Neural cell (in vitro differentiated cells): ENCODE data around the gene ME2. TPM values are rescaled to one million over a fixed set of nuclear protein-coding genes. Genes with fewer than 3 reads are reported as not detected.

Experiments
- H2AFZ ChIP-seq: fragments of 200-600, 300-800 bp; sonication (generic), shearing (Covaris generic); 2 replicates; pipeline ENCODE4 v1.6.0; 2014; ENCODE audit warnings: low read depth, mild to moderate bottlenecking, antibody characterized with exemption, low read length, moderate library complexity
- H3F3A ChIP-seq: fragments of 200-600 bp; shearing (Covaris generic); 2 replicates; pipeline ENCODE4 v1.6.1; 2016; ENCODE audit warnings: mild to moderate bottlenecking, moderate library complexity, mixed read lengths, antibody characterized with exemption, low read length; ENCODE audit not compliant: insufficient read depth, poor library complexity, severe bottlenecking
- H3K27ac ChIP-seq: fragments of 200-600, 300-800 bp; sonication (generic), shearing (Covaris generic); 2 replicates; pipeline ENCODE4 v1.5.1; 2014; ENCODE audit warnings: mild to moderate bottlenecking, low read length, moderate library complexity
- H3K27me3 ChIP-seq: fragments of 300-800, 200-600 bp; sonication (generic), shearing (Covaris generic); 2 replicates; pipeline ENCODE4 v1.6.0; 2014; ENCODE audit warnings: mild to moderate bottlenecking, low read depth, low read length, moderate library complexity; ENCODE audit not compliant: insufficient read depth
- H3K36me3 ChIP-seq: fragments of 300-800, 200-600 bp; sonication (generic), shearing (Covaris generic); 2 replicates; pipeline ENCODE4 v1.5.1; 2014; ENCODE audit warnings: mild to moderate bottlenecking, antibody characterized with exemption, low read length, moderate library complexity; ENCODE audit not compliant: insufficient read depth
- H3K4me2 ChIP-seq: fragments of 300-800, 200-600 bp; sonication (generic), shearing (Covaris generic); 2 replicates; pipeline ENCODE4 v1.6.0; 2014; ENCODE audit warnings: mild to moderate bottlenecking, low read length
- H3K4me3 ChIP-seq: fragments of 300-800, 200-600 bp; sonication (generic), shearing (Covaris generic); 2 replicates; pipeline ENCODE4 v1.5.1; 2014; ENCODE audit warnings: mild to moderate bottlenecking, low read length, moderate library complexity
- H3K79me2 ChIP-seq: fragments of 200-600 bp; shearing (Covaris generic); replicated peaks from 2 replicates; pipeline ENCODE4 v1.6.0; 2014; ENCODE audit warnings: mild to moderate bottlenecking, low read length, moderate library complexity; ENCODE audit not compliant: insufficient read depth
- H3K9ac ChIP-seq: fragments of 300-800, 200-600 bp; sonication (generic), shearing (Covaris generic); 2 replicates; pipeline ENCODE4 v1.6.1; 2016; ENCODE audit warnings: mild to moderate bottlenecking, low read length, mixed read lengths
- H3K9me2 ChIP-seq: fragments of 200-600 bp; shearing (Covaris generic); 2 replicates; pipeline ENCODE4 v1.6.1; 2016; ENCODE audit warnings: mild to moderate bottlenecking, low read length, mixed read lengths; ENCODE audit not compliant: insufficient read depth
- H3K9me3 ChIP-seq: fragments of 200-600, 300-800 bp; sonication (generic), shearing (Covaris generic); 2 replicates; pipeline ENCODE4 v1.6.1; 2016; ENCODE audit warnings: mild to moderate bottlenecking, mixed run types, low read length, moderate library complexity, mixed read lengths
- H4K20me1 ChIP-seq: fragments of 200-600 bp; shearing (Covaris generic); 2 replicates; pipeline ENCODE4 v1.6.1; 2016; ENCODE audit warnings: mild to moderate bottlenecking, mixed run types; ENCODE audit not compliant: insufficient read depth
- CTCF ChIP-seq: fragments of 450-650 bp; IDR thresholded peaks from 2 replicates; pipeline ENCODE4 v1.5.1; 2014; ENCODE audit warnings: antibody characterized with exemption, mild to moderate bottlenecking, moderate library complexity; ENCODE audit not compliant: poor library complexity, severe bottlenecking
- EP300 ChIP-seq: fragments of 450-650 bp; conservative IDR thresholded peaks from 2 replicates; pipeline ENCODE4 v1.6.1; 2014; ENCODE audit warnings: antibody characterized with exemption, mild to moderate bottlenecking, moderate library complexity; ENCODE audit not compliant: poor library complexity, severe bottlenecking
- EZH2 ChIP-seq: fragments of 200-600, 300-800 bp; shearing (Covaris generic), sonication (generic); IDR thresholded peaks from 2 replicates; pipeline ENCODE4 v1.6.1; 2014; ENCODE audit warnings: antibody characterized with exemption, low read length, borderline replicate concordance, mild to moderate bottlenecking; ENCODE audit not compliant: insufficient read depth, poor library complexity, severe bottlenecking
- MXI1 ChIP-seq: fragments of 450-650 bp; conservative IDR thresholded peaks from 2 replicates; pipeline ENCODE4 v1.6.1; 2014; ENCODE audit warnings: antibody characterized with exemption, mild to moderate bottlenecking; ENCODE audit not compliant: poor library complexity, severe bottlenecking
- POLR2AphosphoS5 ChIP-seq: IDR thresholded peaks from 2 replicates; pipeline ENCODE4 v1.6.1; 2012
- RAD21 ChIP-seq: fragments of 450-650 bp; conservative IDR thresholded peaks from 2 replicates; pipeline ENCODE4 v1.6.1; 2014; ENCODE audit warnings: antibody characterized with exemption, mild to moderate bottlenecking, moderate library complexity
- REST ChIP-seq: IDR thresholded peaks from 2 replicates; pipeline ENCODE4 v1.6.1; 2012; ENCODE audit warnings: borderline replicate concordance
- SMC3 ChIP-seq: fragments of 450-650 bp; conservative IDR thresholded peaks from 2 replicates; pipeline ENCODE4 v1.6.1; 2014; ENCODE audit warnings: antibody characterized with exemption, mild to moderate bottlenecking, moderate library complexity; ENCODE audit not compliant: poor library complexity
- TAF1 ChIP-seq: IDR thresholded peaks from 2 replicates; pipeline ENCODE4 v1.6.1; 2012; ENCODE audit warnings: low read depth
- polyA plus RNA-seq: library from polyadenylated mRNA; depleted of rRNA; stranded (reverse); fragments of >200 nt; gene quantifications from 2 replicates; pipeline ENCODE4 v1.2.3, GENCODE V29; 2014

The ME2 gene
- polyA plus RNA-seq, 1 donor from 2014 or later: 76.2 TPM

GRCh38 chr18:50918153-50918552 lies 39.2 kb downstream of the ME2 start:
- no peak overlapping the region for H3K4me3 ChIP-seq
- H3K27me3 ChIP-seq: no peaks in the 10 kb centered on the region
- no peak overlapping the region for H3K27ac ChIP-seq
- H3K79me2 ChIP-seq: peaks cover 4% of the 10 kb centered on the region
- H2AFZ ChIP-seq: no peak overlapping the region
- H3K9ac ChIP-seq: no peak overlapping the region
- H3K9me2 ChIP-seq: no peaks in the 10 kb centered on the region
- no peak overlapping the region for H3K4me2 ChIP-seq
- no peaks in the 10 kb centered on the region for H3K9me3 ChIP-seq
- no peaks in the 10 kb centered on the region for H4K20me1 ChIP-seq
- TF ChIP-seq CTCF: no peak
- no peak for TF ChIP-seq POLR2AphosphoS5
- no peak for TF ChIP-seq EP300
- no peak for TF ChIP-seq TAF1
- no peak for TF ChIP-seq MXI1
- no peak for TF ChIP-seq SMC3
- TF ChIP-seq REST: no peak
- no peak for TF ChIP-seq EZH2
- no peak for TF ChIP-seq RAD21
- H3K36me3 ChIP-seq: peaks cover 11% of the 10 kb centered on the region
- no peaks in the 10 kb centered on the region for H3F3A ChIP-seq

- H3K36me3 ChIP-seq: peaks cover 17% of the 10 kb centered on the region
- H2AFZ ChIP-seq: no peak overlapping the region
- no peak overlapping the region for H3K27ac ChIP-seq
- no peak overlapping the region for H3K4me2 ChIP-seq
- H3K4me3 ChIP-seq: no peak overlapping the region
- no peaks in the 10 kb centered on the region for H3K9me2 ChIP-seq
- H3K9me3 ChIP-seq: peaks cover 6% of the 10 kb centered on the region
- no peaks in the 10 kb centered on the region for H3F3A ChIP-seq
- H4K20me1 ChIP-seq: no peaks in the 10 kb centered on the region
- no peaks in the 10 kb centered on the region for H3K27me3 ChIP-seq
- H3K9ac ChIP-seq: no peak overlapping the region
- no peaks in the 10 kb centered on the region for H3K79me2 ChIP-seq
- TF ChIP-seq POLR2AphosphoS5 (no peak), TAF1 (no peak), EZH2 (no peak)
Observed at GRCh38 chr18:50924372-50924771, 45.5 kb downstream of the ME2 start.

GRCh38 chr18:50926521-50926920 lies 47.6 kb downstream of the ME2 start:
- H3K36me3 ChIP-seq: peaks cover 13% of the 10 kb centered on the region
- no peak overlapping the region for H3K4me2 ChIP-seq
- H4K20me1 ChIP-seq: no peaks in the 10 kb centered on the region
- no peaks in the 10 kb centered on the region for H3F3A ChIP-seq
- H3K4me3 ChIP-seq: no peak overlapping the region
- peaks cover 6% of the 10 kb centered on the region for H3K9me3 ChIP-seq
- H3K27me3 ChIP-seq: no peaks in the 10 kb centered on the region
- H3K9ac ChIP-seq: no peak overlapping the region
- H3K79me2 ChIP-seq: no peaks in the 10 kb centered on the region
- no peak overlapping the region for H3K27ac ChIP-seq
- H2AFZ ChIP-seq: no peak overlapping the region
- TF ChIP-seq EZH2 (no peak), TAF1 (no peak), CTCF (no peak), POLR2AphosphoS5 (no peak), EP300 (no peak), RAD21 (no peak)
- H3K9me2 ChIP-seq: no peaks in the 10 kb centered on the region
